CD14-positive monocyte (primary cell): ENCODE results near the gene WWTR1. TPM values are rescaled to one million over a fixed set of nuclear protein-coding genes. Genes with fewer than 3 reads are reported as not detected.
A peak's percentile ranks its signal among the peaks of the same experiment; 100 is the strongest.

Experiments used
- DNase-seq, 3 donors: peaks; one replicate each; pipeline ENCODE4 v3.0.0-alpha.2; 2011 to 2022
- H2AFZ ChIP-seq: 2 replicates; pipeline ENCODE4 v1.6.0; 2012; ENCODE audit warnings: mild to moderate bottlenecking, low read depth, low read length, inconsistent platforms; ENCODE audit not compliant: insufficient read depth, poor library complexity, severe bottlenecking
- H3K27ac ChIP-seq, 2 donors: 1 replicate in 1 of 2; 2 replicates in 1 of 2; pipeline ENCODE4 v1.5.1; 2012 to 2013; ENCODE audit warnings: low read length in 2 of 2, control low read depth in 1 of 2, inconsistent platforms in 1 of 2, low read depth in 1 of 2, mild to moderate bottlenecking in 1 of 2
- H3K27me3 ChIP-seq, 2 donors: one replicate each; pipeline versions ENCODE4 v1.6.0 to v1.6.1; 2011 to 2013; ENCODE audit warnings: low read length in 2 of 2; ENCODE audit not compliant: control insufficient read depth in 2 of 2, insufficient read depth in 2 of 2
- H3K36me3 ChIP-seq, 2 donors: replicated peaks in 1 of 2; 1 replicate in 1 of 2; 2 replicates in 1 of 2; pipeline versions ENCODE4 v1.5.1 to v1.6.1; 2012 to 2013; ENCODE audit warnings: low read length in 2 of 2, control low read depth in 1 of 2, inconsistent platforms in 1 of 2, mild to moderate bottlenecking in 1 of 2; ENCODE audit not compliant: insufficient read depth in 2 of 2, control insufficient read depth in 1 of 2
- H3K4me1 ChIP-seq, 2 donors: 1 replicate in 1 of 2; 2 replicates in 1 of 2; pipeline versions ENCODE4 v1.5.1 to v1.6.1; 2012 to 2013; ENCODE audit warnings: low read length in 2 of 2, control low read depth in 1 of 2, inconsistent platforms in 1 of 2, mild to moderate bottlenecking in 1 of 2, moderate library complexity in 1 of 2; ENCODE audit not compliant: insufficient read depth in 2 of 2, control insufficient read depth in 1 of 2
- H3K4me2 ChIP-seq: replicated peaks from 2 replicates; pipeline ENCODE3; 2012; ENCODE audit warnings: low read length, moderate library complexity, mild to moderate bottlenecking; ENCODE audit not compliant: poor library complexity, severe bottlenecking; ENCODE audit errors: extremely low read depth
- H3K4me3 ChIP-seq, 3 experiments: fragments of 200-600 bp in 1 of 3; sonication (generic) in 1 of 3; replicated peaks in 1 of 3; 1 replicate in 2 of 3; 2 replicates in 1 of 3; pipeline ENCODE4 v1.5.1; 2011 to 2013; ENCODE audit warnings: low read length in 3 of 3, mild to moderate bottlenecking in 3 of 3, control low read depth in 2 of 3, low read depth in 2 of 3, inconsistent platforms in 1 of 3, moderate library complexity in 1 of 3
- H3K79me2 ChIP-seq: 2 replicates; pipeline ENCODE4 v1.6.0; 2012; ENCODE audit warnings: mild to moderate bottlenecking, control low read depth, inconsistent platforms, low read length, moderate library complexity; ENCODE audit not compliant: insufficient read depth
- H3K9ac ChIP-seq: 2 replicates; pipeline ENCODE4 v1.6.0; 2017; ENCODE audit warnings: low read length, mild to moderate bottlenecking; ENCODE audit not compliant: insufficient read depth, poor library complexity, severe bottlenecking
- H3K9me3 ChIP-seq, 2 donors: replicated peaks in 1 of 2; 1 replicate in 1 of 2; 2 replicates in 1 of 2; pipeline versions ENCODE4 v1.5.1 to v1.6.1; 2012 to 2013; ENCODE audit warnings: low read length in 2 of 2, control low read depth in 1 of 2; ENCODE audit not compliant: control insufficient read depth in 1 of 2, insufficient read depth in 1 of 2
- H4K20me1 ChIP-seq: 2 replicates; pipeline ENCODE4 v1.6.0; 2012; ENCODE audit warnings: mild to moderate bottlenecking, low read length, control low read depth, moderate library complexity; ENCODE audit not compliant: insufficient read depth
- H3K27ac Mint-ChIP-seq, 7 donors: one replicate each; pipeline ENCODE4 v1.8.0; 2020; ENCODE audit warnings: mild to moderate bottlenecking in 7 of 7, mixed read lengths in 7 of 7, moderate library complexity in 6 of 7, inconsistent platforms in 2 of 7
- H3K27me3 Mint-ChIP-seq, 3 donors: one replicate each; pipeline ENCODE4 v1.8.0; 2021 to 2022; ENCODE audit warnings: low read depth in 3 of 3, mild to moderate bottlenecking in 3 of 3, mixed read lengths in 3 of 3, moderate library complexity in 3 of 3, inconsistent platforms in 1 of 3
- H3K36me3 Mint-ChIP-seq, 2 donors: one replicate each; pipeline ENCODE4 v1.8.0; 2020; ENCODE audit warnings: mixed read lengths in 2 of 2, inconsistent platforms in 1 of 2, mild to moderate bottlenecking in 1 of 2
- H3K4me1 Mint-ChIP-seq: one replicate; pipeline ENCODE4 v1.8.0; 2020; ENCODE audit warnings: mild to moderate bottlenecking, mixed read lengths
- H3K4me3 Mint-ChIP-seq, 2 donors: one replicate each; pipeline ENCODE4 v1.8.0; 2020; ENCODE audit warnings: mild to moderate bottlenecking in 2 of 2, mixed read lengths in 2 of 2, moderate library complexity in 1 of 2
- H3K9me3 Mint-ChIP-seq, 7 donors: one replicate each; pipeline ENCODE4 v1.8.0; 2020 to 2022; ENCODE audit warnings: mixed read lengths in 7 of 7, mild to moderate bottlenecking in 6 of 7, moderate library complexity in 6 of 7, inconsistent platforms in 2 of 7
- WGBS: methylation state at CpG from one replicate; pipeline ENCODE4 v1.1.5; 2013; ENCODE audit warnings: missing lambda C conversion rate; ENCODE audit not compliant: insufficient coverage; 5-methylcytosine and 5-hydroxymethylcytosine counted together
- intact Hi-C, 2 donors: fragments of 100-400 bp; cut with micrococcal nuclease; formaldehyde crosslinking; loops; one replicate each; pipeline versions ENCODE4 v1.15.0 to v1.15.1; 2023
- polyA plus RNA-seq, 3 donors: library from polyadenylated mRNA; depleted of rRNA in 1 of 3; unstranded in 2 of 3; stranded (reverse) in 1 of 3; fragments of 300-500 nt in 2 of 3; fragments of >200 nt in 1 of 3; fragmentation: Illumina TruSeq in 2 of 3; gene quantifications; 1 replicate in 2 of 3; 2 replicates in 1 of 3; pipeline ENCODE4 v1.2.3, GENCODE V29; 2012 to 2021
- TF ChIP-seq, protein P1 (sequence below): fragments of 200-600 bp; IDR thresholded peaks from one replicate; pipeline ENCODE4 v1.8.0; 2022; ENCODE audit warnings: antibody characterized with exemption, mild to moderate bottlenecking

Gene WWTR1
- polyA plus RNA-seq, 3 donors: not detected

DNA sequence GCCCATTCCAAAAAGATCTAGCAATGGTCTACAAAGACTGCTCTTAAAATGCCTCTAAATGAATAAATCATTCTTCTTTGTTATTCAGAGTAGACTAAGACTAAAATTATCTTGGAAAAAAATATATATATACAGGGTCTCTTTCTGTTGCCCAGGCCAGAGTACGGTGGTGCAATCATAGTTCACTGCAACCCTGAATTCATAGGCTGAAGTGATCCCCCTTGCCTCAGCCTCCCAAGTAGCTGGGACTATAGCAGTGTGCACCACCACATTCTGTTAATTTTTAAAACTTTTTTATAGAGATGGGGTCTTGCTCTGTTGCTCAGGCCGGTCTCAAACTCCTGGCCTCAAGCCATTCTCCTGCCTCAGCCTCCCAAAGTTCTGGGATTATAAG, 18.7 kb downstream of the WWTR1 start:
- Histone ChIP-seq H3K27me3 (peaks cover 64 to 90% of the 10 kb centered on the region in 2 donors), H3K4me2 (no peak overlapping the region), H3K79me2 (no peaks in the 10 kb centered on the region), H3K36me3 (no peaks in the 10 kb centered on the region), H3K4me1 (no peaks in the 10 kb centered on the region), H2AFZ (no peak overlapping the region), H4K20me1 (no peaks in the 10 kb centered on the region), H3K9ac (no peak overlapping the region), H3K4me3 (no peak overlapping the region), H3K9me3 (no peaks in the 10 kb centered on the region), H3K27ac (no peak overlapping the region)
- Mint-ChIP-seq H3K4me3 (peak overlapping the region in 1 of 2 donors; percentile 50), H3K27me3 (peaks cover 67 to 90% (median 79%) of the 10 kb centered on the region in 3 donors), H3K9me3 (peaks cover 0 to 6% (median 3%) of the 10 kb centered on the region in 7 donors), H3K36me3 (no peaks in the 10 kb centered on the region), H3K4me1 (peaks cover 4% of the 10 kb centered on the region), H3K27ac (no peak overlapping the region)
- no CpG with 5 or more reads among the region's 2 CpGs for WGBS
- intact Hi-C loops: no loop called here
- DNase-seq: no peak
- TF ChIP-seq, protein P1, sequence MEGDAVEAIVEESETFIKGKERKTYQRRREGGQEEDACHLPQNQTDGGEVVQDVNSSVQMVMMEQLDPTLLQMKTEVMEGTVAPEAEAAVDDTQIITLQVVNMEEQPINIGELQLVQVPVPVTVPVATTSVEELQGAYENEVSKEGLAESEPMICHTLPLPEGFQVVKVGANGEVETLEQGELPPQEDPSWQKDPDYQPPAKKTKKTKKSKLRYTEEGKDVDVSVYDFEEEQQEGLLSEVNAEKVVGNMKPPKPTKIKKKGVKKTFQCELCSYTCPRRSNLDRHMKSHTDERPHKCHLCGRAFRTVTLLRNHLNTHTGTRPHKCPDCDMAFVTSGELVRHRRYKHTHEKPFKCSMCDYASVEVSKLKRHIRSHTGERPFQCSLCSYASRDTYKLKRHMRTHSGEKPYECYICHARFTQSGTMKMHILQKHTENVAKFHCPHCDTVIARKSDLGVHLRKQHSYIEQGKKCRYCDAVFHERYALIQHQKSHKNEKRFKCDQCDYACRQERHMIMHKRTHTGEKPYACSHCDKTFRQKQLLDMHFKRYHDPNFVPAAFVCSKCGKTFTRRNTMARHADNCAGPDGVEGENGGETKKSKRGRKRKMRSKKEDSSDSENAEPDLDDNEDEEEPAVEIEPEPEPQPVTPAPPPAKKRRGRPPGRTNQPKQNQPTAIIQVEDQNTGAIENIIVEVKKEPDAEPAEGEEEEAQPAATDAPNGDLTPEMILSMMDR: no peak

DNA sequence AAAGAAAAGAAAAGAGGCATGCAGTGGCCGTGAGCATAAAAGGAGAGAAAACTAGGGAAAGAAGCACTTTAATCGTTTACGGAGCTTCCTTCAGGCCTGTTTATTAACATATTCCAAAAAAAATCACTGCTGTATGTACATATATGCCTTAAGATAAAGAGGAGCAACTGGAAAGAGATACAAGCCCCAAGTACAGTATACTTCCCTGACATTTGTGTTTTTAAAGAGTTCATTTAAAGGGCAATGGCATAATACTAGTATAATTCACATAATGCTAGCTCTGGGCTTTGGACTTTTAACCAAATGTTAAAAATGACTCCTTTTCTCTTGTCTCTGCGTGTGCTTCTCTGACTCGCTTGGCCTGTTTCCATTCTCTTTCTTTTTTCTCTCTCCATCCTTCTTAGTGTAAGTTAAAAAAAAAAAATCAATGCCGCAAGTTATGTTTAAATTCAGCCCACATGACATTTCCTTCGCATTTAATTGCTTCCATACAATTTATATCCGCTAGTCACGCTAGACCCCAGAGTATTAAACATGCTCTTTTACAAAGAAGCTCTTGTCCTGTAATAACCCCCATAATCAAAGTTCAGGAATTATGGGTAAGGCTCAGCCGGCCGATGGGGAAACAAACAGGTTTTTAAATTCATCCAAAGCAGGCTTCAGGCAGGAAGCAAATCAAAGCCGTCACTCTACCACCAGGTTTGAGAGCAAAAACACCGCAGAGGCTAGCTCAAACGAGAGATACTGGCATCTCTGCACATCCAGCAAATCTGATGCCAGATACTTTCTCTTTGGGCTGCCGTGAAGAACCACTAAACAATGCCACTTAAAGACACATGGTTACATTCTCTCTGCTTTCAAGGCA, 19.4 kb downstream of the WWTR1 start:
- Mint-ChIP-seq H3K36me3 (no peaks in the 10 kb centered on the region), H3K27ac (no peak overlapping the region), H3K4me3 (peak overlapping the region in 1 of 2 donors; percentile 44), H3K9me3 (peaks cover 0 to 6% (median 3%) of the 10 kb centered on the region in 7 donors), H3K4me1 (peaks cover 4% of the 10 kb centered on the region), H3K27me3 (peaks cover 66 to 90% (median 79%) of the 10 kb centered on the region in 3 donors)
- no peak overlapping the region for H3K27ac ChIP-seq
- DNase-seq: no peak
- WGBS: 87% methylated on average over 8 of the region's 15 CpGs
- H3K9ac ChIP-seq: no peak overlapping the region
- H3K4me1 ChIP-seq: no peaks in the 10 kb centered on the region
- no peaks in the 10 kb centered on the region for H3K79me2 ChIP-seq
- TF ChIP-seq, protein P1: no peak
- H3K9me3 ChIP-seq: no peaks in the 10 kb centered on the region
- H3K4me2 ChIP-seq: no peak overlapping the region
- peaks cover 64 to 90% of the 10 kb centered on the region in 2 donors for H3K27me3 ChIP-seq
- H3K36me3 ChIP-seq: no peaks in the 10 kb centered on the region
- intact Hi-C loops: no loop called here
- no peak overlapping the region for H2AFZ ChIP-seq
- no peaks in the 10 kb centered on the region for H4K20me1 ChIP-seq
- H3K4me3 ChIP-seq: no peak overlapping the region
